HT-29 (cell line): ENCODE data around the gene PRDM10. TPM values are rescaled to one million over a fixed set of nuclear protein-coding genes. Genes with fewer than 3 reads are reported as not detected.

Experiments
- total RNA-seq: library from RNA; depleted of rRNA; stranded (reverse); fragments of >200 nt; shearing (Covaris generic); gene quantifications from 2 replicates; pipeline ENCODE4 v1.2.3, GENCODE V29; 2014; rRNA removed

PRDM10 gene
- total RNA-seq, 1 experiment from 2014 or later: 17.7 TPM

Other genes with a start within 250 kb of the PRDM10 start
- gene TMEM45B, start 187.0 kb downstream of the PRDM10 start, total RNA-seq: 35.7 and 52.9 TPM in 2 replicates
- 33.3 and 33.7 TPM in 2 replicates for gene NFRKB, start 107.3 kb downstream of the PRDM10 start, total RNA-seq
- 167 and 177 TPM in 2 replicates for gene APLP2, start 67.1 kb upstream of the PRDM10 start, total RNA-seq
- gene ST14, start 156.9 kb upstream of the PRDM10 start, total RNA-seq: 543 and 609 TPM in 2 replicates